Gastroesophageal sphincter (tissue), 3 donors: Measurements from ENCODE around the gene DUSP23.

ENCODE experiments used
- EP300 ChIP-seq: sonication (generic); formaldehyde crosslinking; IDR thresholded peaks from one replicate; pipeline ENCODE4 v1.6.1; 2017; ENCODE audit warnings: antibody characterized with exemption, mild to moderate bottlenecking
- POLR2A ChIP-seq, 2 donors: fragments of 450-650 bp; IDR thresholded peaks; one replicate each; pipeline ENCODE4 v1.6.1; 2017; ENCODE audit warnings: antibody characterized with exemption in 2 of 2, mild to moderate bottlenecking in 2 of 2, moderate library complexity in 1 of 2
- POLR2AphosphoS5 ChIP-seq: sonication (generic); formaldehyde crosslinking; IDR thresholded peaks from one replicate; pipeline ENCODE4 v1.6.1; 2017; ENCODE audit warnings: antibody characterized with exemption
- TF ChIP-seq, protein P1 (sequence below), 4 experiments: fragments of 200-600 bp in 2 of 4; fragments of 450-650 bp in 2 of 4; sonication (generic) in 1 of 4; IDR thresholded peaks; one replicate each; pipeline ENCODE4 v1.5.1; 2017 to 2019; ENCODE audit warnings: antibody characterized with exemption in 4 of 4, mild to moderate bottlenecking in 2 of 4, moderate library complexity in 2 of 4

- TF ChIP-seq, protein P1, sequence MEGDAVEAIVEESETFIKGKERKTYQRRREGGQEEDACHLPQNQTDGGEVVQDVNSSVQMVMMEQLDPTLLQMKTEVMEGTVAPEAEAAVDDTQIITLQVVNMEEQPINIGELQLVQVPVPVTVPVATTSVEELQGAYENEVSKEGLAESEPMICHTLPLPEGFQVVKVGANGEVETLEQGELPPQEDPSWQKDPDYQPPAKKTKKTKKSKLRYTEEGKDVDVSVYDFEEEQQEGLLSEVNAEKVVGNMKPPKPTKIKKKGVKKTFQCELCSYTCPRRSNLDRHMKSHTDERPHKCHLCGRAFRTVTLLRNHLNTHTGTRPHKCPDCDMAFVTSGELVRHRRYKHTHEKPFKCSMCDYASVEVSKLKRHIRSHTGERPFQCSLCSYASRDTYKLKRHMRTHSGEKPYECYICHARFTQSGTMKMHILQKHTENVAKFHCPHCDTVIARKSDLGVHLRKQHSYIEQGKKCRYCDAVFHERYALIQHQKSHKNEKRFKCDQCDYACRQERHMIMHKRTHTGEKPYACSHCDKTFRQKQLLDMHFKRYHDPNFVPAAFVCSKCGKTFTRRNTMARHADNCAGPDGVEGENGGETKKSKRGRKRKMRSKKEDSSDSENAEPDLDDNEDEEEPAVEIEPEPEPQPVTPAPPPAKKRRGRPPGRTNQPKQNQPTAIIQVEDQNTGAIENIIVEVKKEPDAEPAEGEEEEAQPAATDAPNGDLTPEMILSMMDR (IDR thresholded peaks at IDR 0.05): no peak
- TF ChIP-seq EP300 (no peak), POLR2A (IDR thresholded peaks at IDR 0.05) (no peak), POLR2AphosphoS5 (no peak)
Measured at GRCh38 chr1:159746666-159747065, 34.1 kb upstream of the DUSP23 start.
